K562 (cell line): Measurements from ENCODE around the gene ARHGAP10.

Source experiments
- BCL6 ChIP-seq: fragments of 250-450 bp; sonication (Bioruptor Pico); IDR thresholded peaks from 2 replicates; pipeline ENCODE4 v1.4.0; 2020
- CCNT2 ChIP-seq: IDR thresholded peaks from 2 replicates; pipeline ENCODE4 v1.6.1; 2011; ENCODE audit warnings: borderline replicate concordance, low read depth, mild to moderate bottlenecking, moderate library complexity, mixed read lengths, low read length; ENCODE audit not compliant: insufficient read length; ENCODE audit errors: extremely low read depth
- CREB3L1 ChIP-seq: fragments of 450-650 bp; IDR thresholded peaks from 2 replicates; pipeline ENCODE4 v1.6.1; 2014; ENCODE audit warnings: low read depth, mild to moderate bottlenecking, moderate library complexity, borderline replicate concordance
- CTCF ChIP-seq, 3 experiments: IDR thresholded peaks in 2 of 3; conservative IDR thresholded peaks in 1 of 3; 2 replicates each; pipeline ENCODE4 v1.5.1; 2011 to 2012; ENCODE audit warnings: low read length in 3 of 3, mild to moderate bottlenecking in 3 of 3, control low read depth in 2 of 3, improper control_type of control experiment in 1 of 3, inconsistent platforms in 1 of 3, low read depth in 1 of 3, mixed read lengths in 1 of 3, moderate library complexity in 1 of 3; ENCODE audit not compliant: insufficient read depth in 2 of 3
- ELK1 ChIP-seq: sonication (generic); formaldehyde crosslinking; IDR thresholded peaks from 2 replicates; pipeline ENCODE4 v1.8.1; 2022; ENCODE audit warnings: missing genetic modification reagents
- ETS1 ChIP-seq: conservative IDR thresholded peaks from 2 replicates; pipeline ENCODE4 v1.6.1; 2011; ENCODE audit warnings: low read depth, mild to moderate bottlenecking, low read length; ENCODE audit not compliant: control insufficient read depth
- HDAC2 ChIP-seq: fragments of 450-650 bp; IDR thresholded peaks from 2 replicates; pipeline ENCODE4 v1.6.1; 2016; ENCODE audit warnings: mild to moderate bottlenecking
- MCM3 ChIP-seq: fragments of 450-650 bp; IDR thresholded peaks from 2 replicates; pipeline ENCODE4 v1.6.1; 2016
- MTA1 ChIP-seq: fragments of 450-650 bp; IDR thresholded peaks from 2 replicates; pipeline ENCODE4 v1.6.1; 2017; ENCODE audit warnings: borderline replicate concordance
- NONO ChIP-seq, 2 experiments: fragments of 200-400 bp in 1 of 2; fragments of 450-650 bp in 1 of 2; formaldehyde crosslinking in 1 of 2; IDR thresholded peaks; 2 replicates each; pipeline ENCODE4 v1.6.1; 2017; ENCODE audit warnings: low read depth in 2 of 2, mild to moderate bottlenecking in 2 of 2, moderate library complexity in 2 of 2, low read length in 1 of 2
- SPI1 ChIP-seq: IDR thresholded peaks from 2 replicates; pipeline ENCODE4 v1.6.1; 2011; ENCODE audit warnings: low read depth, low read length, control low read depth, borderline replicate concordance
- YY1 ChIP-seq, 3 experiments: IDR thresholded peaks; 2 replicates each; pipeline ENCODE4 v1.6.1; 2011; ENCODE audit warnings: low read length in 2 of 3, mild to moderate bottlenecking in 2 of 3, moderate library complexity in 2 of 3, borderline replicate concordance in 1 of 3, control low read depth in 1 of 3, low read depth in 1 of 3; ENCODE audit not compliant: insufficient read depth in 3 of 3, insufficient replicate concordance in 2 of 3, control insufficient read depth in 1 of 3, insufficient read length in 1 of 3; ENCODE audit errors: extremely low read depth in 1 of 3
- ZBTB17 ChIP-seq: fragments of 450-650 bp; formaldehyde crosslinking; IDR thresholded peaks from 2 replicates; pipeline ENCODE4 v1.4.0; 2020; ENCODE audit warnings: mild to moderate bottlenecking
- ZNF274 ChIP-seq: IDR thresholded peaks from 2 replicates; pipeline ENCODE4 v1.6.1; 2011; ENCODE audit warnings: low read depth, mild to moderate bottlenecking, low read length, moderate library complexity, borderline replicate concordance

GRCh38 chr4:147791341-147791740 lies 59.5 kb downstream of the ARHGAP10 start:
- TF ChIP-seq CCNT2, result no peak
- no peak for TF ChIP-seq CREB3L1
- TF ChIP-seq ELK1 (CRISPR knock-in tag), result no peak
- no peak for TF ChIP-seq ZBTB17
- no peak for TF ChIP-seq YY1 (IDR thresholded peaks at IDR 0.05; ENCODE audit: borderline replicate concordance in 1 of 3, control insufficient read depth in 1 of 3, extremely low read depth in 1 of 3, insufficient read depth in 3 of 3, insufficient read length in 1 of 3, insufficient replicate concordance in 2 of 3, low read depth in 1 of 3, low read length in 2 of 3)
- no peak for TF ChIP-seq CTCF (IDR thresholded peaks at IDR 0.05 in 2 of 3, conservative IDR thresholded peaks at IDR 0.05 in 1 of 3; ENCODE audit: insufficient read depth in 2 of 3, low read depth in 1 of 3, low read length in 3 of 3)
- TF ChIP-seq SPI1, result no peak
- TF ChIP-seq MCM3, result no peak
- no peak for TF ChIP-seq MTA1
- TF ChIP-seq HDAC2, result no peak
- no peak for TF ChIP-seq ETS1
- TF ChIP-seq NONO (IDR thresholded peaks at IDR 0.05; ENCODE audit: low read depth in 2 of 2, low read length in 1 of 2), result no peak
- no peak for TF ChIP-seq ZNF274
- TF ChIP-seq BCL6, result no peak
